Tibial nerve (tissue), 4 donors: ENCODE results near the gene SEC16B.

ENCODE experiments used
- CTCF ChIP-seq, 5 experiments: fragments of 200-600 bp in 3 of 5; fragments of 450-650 bp in 2 of 5; sonication (generic) in 3 of 5; IDR thresholded peaks; one replicate each; pipeline ENCODE4 v1.5.1; 2016 to 2019; ENCODE audit warnings: antibody characterized with exemption in 5 of 5, mild to moderate bottlenecking in 3 of 5, moderate library complexity in 2 of 5
- EP300 ChIP-seq, 2 donors: sonication (generic); formaldehyde crosslinking; IDR thresholded peaks; one replicate each; pipeline ENCODE4 v1.6.1; 2017; ENCODE audit warnings: antibody characterized with exemption in 2 of 2, mild to moderate bottlenecking in 1 of 2

GRCh38 chr1:177915641-177916040 lies 54.2 kb downstream of the SEC16B start:
- TF ChIP-seq CTCF (IDR thresholded peaks at IDR 0.05), result no peak
- no peak for TF ChIP-seq EP300 (IDR thresholded peaks at IDR 0.05)
